Measurements from ENCODE around the gene ADAMTS12. TPM values are rescaled to one million over a fixed set of nuclear protein-coding genes. Genes with fewer than 3 reads are reported as not detected.

ADAMTS12 gene
- total RNA-seq, 1 experiment from 2014 or later, result 6.2 TPM

GRCh38 chr5:33715661-33716060 lies 176.1 kb downstream of the ADAMTS12 start:
- Histone ChIP-seq H4K20me1 (ENCODE audit: control insufficient read depth, insufficient read depth, insufficient read length) (no peaks in the 10 kb centered on the region), H3K4me2 (ENCODE audit: insufficient read depth, insufficient read length, low read length) (no peak overlapping the region), H2AK5ac (ENCODE audit: insufficient read length, low read length) (no peak overlapping the region), H4K91ac (ENCODE audit: insufficient read length, low read depth, low read length) (no peak overlapping the region), H3K23me2 (ENCODE audit: insufficient read length, low read depth, low read length, poor library complexity, severe bottlenecking) (no peaks in the 10 kb centered on the region), H3K18ac (ENCODE audit: insufficient read length, low read depth, low read length) (no peak overlapping the region), H2BK5ac (ENCODE audit: insufficient read length, low read length) (no peak overlapping the region), H2BK12ac (ENCODE audit: insufficient read length, low read depth, low read length) (no peak overlapping the region), H3K27ac (ENCODE audit: insufficient read length, low read depth, low read length) (no peak overlapping the region), H3K4me1 (ENCODE audit: insufficient read depth, low read length) (peaks cover 2% of the 10 kb centered on the region; the same call in 1 of the 2 replicates), H2BK20ac (ENCODE audit: low read depth, low read length, poor library complexity, severe bottlenecking) (no peak overlapping the region), H3K14ac (ENCODE audit: insufficient read depth, low read length) (no peak overlapping the region), H3T11ph (ENCODE audit: low read length) (no peak overlapping the region), H3K4ac (ENCODE audit: low read depth, low read length) (no peak overlapping the region), H3K27me3 (ENCODE audit: insufficient read depth, low read length) (no peaks in the 10 kb centered on the region), H2AFZ (ENCODE audit: low read length) (no peak overlapping the region), H2BK15ac (ENCODE audit: low read depth, low read length) (no peak overlapping the region), H3K56ac (ENCODE audit: insufficient read length, low read depth, low read length) (no peak overlapping the region), H4K8ac (replicated peaks; ENCODE audit: insufficient read length, low read depth, low read length) (no peak overlapping the region), H3K9ac (ENCODE audit: extremely low read depth, insufficient read length, low read length) (no peak overlapping the region), H3K79me2 (ENCODE audit: insufficient read depth, low read length) (no peaks in the 10 kb centered on the region), H3K23ac (ENCODE audit: insufficient read length, low read depth, low read length) (no peak overlapping the region), H3K79me1 (ENCODE audit: insufficient read depth, low read depth, low read length, poor library complexity, severe bottlenecking) (no peaks in the 10 kb centered on the region), H2BK120ac (ENCODE audit: low read depth, low read length, poor library complexity, severe bottlenecking) (no peak overlapping the region), H3K9me3 (ENCODE audit: control insufficient read depth, low read depth, low read length) (no peaks in the 10 kb centered on the region), H4K5ac (ENCODE audit: insufficient read length, low read depth, low read length) (no peak overlapping the region)
- H3K27me3 Mint-ChIP-seq (ENCODE audit: low read depth), result no peaks in the 10 kb centered on the region
- DNase-seq, result no peak
- H3K36me3 Mint-ChIP-seq (ENCODE audit: insufficient read depth in 1 of 3, low read depth in 3 of 3), result peaks cover 2 to 14% (median 8%) of the 10 kb centered on the region in 3 experiments
- WGBS (ENCODE audit: extremely low coverage, insufficient read length, low lambda C conversion rate), result no CpG with 5 or more reads among the region's 1 CpG
- TF ChIP-seq, protein P1, sequence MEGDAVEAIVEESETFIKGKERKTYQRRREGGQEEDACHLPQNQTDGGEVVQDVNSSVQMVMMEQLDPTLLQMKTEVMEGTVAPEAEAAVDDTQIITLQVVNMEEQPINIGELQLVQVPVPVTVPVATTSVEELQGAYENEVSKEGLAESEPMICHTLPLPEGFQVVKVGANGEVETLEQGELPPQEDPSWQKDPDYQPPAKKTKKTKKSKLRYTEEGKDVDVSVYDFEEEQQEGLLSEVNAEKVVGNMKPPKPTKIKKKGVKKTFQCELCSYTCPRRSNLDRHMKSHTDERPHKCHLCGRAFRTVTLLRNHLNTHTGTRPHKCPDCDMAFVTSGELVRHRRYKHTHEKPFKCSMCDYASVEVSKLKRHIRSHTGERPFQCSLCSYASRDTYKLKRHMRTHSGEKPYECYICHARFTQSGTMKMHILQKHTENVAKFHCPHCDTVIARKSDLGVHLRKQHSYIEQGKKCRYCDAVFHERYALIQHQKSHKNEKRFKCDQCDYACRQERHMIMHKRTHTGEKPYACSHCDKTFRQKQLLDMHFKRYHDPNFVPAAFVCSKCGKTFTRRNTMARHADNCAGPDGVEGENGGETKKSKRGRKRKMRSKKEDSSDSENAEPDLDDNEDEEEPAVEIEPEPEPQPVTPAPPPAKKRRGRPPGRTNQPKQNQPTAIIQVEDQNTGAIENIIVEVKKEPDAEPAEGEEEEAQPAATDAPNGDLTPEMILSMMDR (conservative IDR thresholded peaks at IDR 0.05), result no peak
- H3K27ac Mint-ChIP-seq, result no peak overlapping the region
- H3K4me1 Mint-ChIP-seq, result peaks cover 0 to 8% of the 10 kb centered on the region in 2 experiments; a peak in 1 of 4 replicates
- H3K9me3 Mint-ChIP-seq, result peaks cover 0 to 4% of the 10 kb centered on the region in 2 experiments; a peak in 1 of 5 replicates
- no peak overlapping the region for H3K4me3 Mint-ChIP-seq

All from H9 (cell line).